A673 (cell line): ENCODE data around the gene KBTBD12. TPM values are rescaled to one million over a fixed set of nuclear protein-coding genes. Genes with fewer than 3 reads are reported as not detected.
"Not testable (repeated sequence)": the region's sequence is repeated elsewhere in the genome, so short reads cannot be mapped to it uniquely, and the experiment has no call there.

ENCODE experiments used
- BruUV-seq: library from RNA; stranded (reverse); fragments of 400-500 nt; replicated peaks from 2 replicates; lab custom pipeline; 2021; lab: Mats Ljungman, UMichigan
- CTCF ChIA-PET: fragments of 300-600 bp; sonication (Branson Sonifier 250); formaldehyde crosslinking; loops from one replicate; lab custom pipeline; 2022; ENCODE audit warnings: antibody characterized with exemption; lab: Charles Lee
- POLR2A ChIA-PET: fragments of 300-600 bp; sonication (Branson Sonifier 250); formaldehyde crosslinking; loops from one replicate; lab custom pipeline; 2022; ENCODE audit warnings: antibody characterized with exemption; ENCODE audit not compliant: low non-redundant PET; lab: Charles Lee
- DNase-seq: peaks from one replicate; pipeline ENCODE4 v3.0.0-alpha.2; 2015; ENCODE audit warnings: low spot score
- H3K27ac ChIP-seq: fragments of 200-600 bp; sonication (generic); 2 replicates; pipeline ENCODE4 v1.5.1; 2016; ENCODE audit warnings: mixed run types, low read depth, mild to moderate bottlenecking, mixed read lengths, antibody characterized with exemption, low read length; ENCODE audit not compliant: poor library complexity, severe bottlenecking
- H3K27me3 ChIP-seq: fragments of 200-600 bp; sonication (generic); replicated peaks from 2 replicates; pipeline ENCODE4 v1.6.1; 2017; ENCODE audit warnings: mixed run types, low read depth, mild to moderate bottlenecking, mixed read lengths, antibody characterized with exemption, low read length; ENCODE audit not compliant: insufficient read depth, poor library complexity
- H3K36me3 ChIP-seq: fragments of 200-600 bp; sonication (generic); 2 replicates; pipeline ENCODE4 v1.6.1; 2016; ENCODE audit warnings: mixed run types, mild to moderate bottlenecking, mixed read lengths, antibody characterized with exemption, low read length; ENCODE audit not compliant: insufficient read depth, poor library complexity, severe bottlenecking
- H3K4me1 ChIP-seq: fragments of 200-600 bp; sonication (generic); 2 replicates; pipeline ENCODE4 v1.6.1; 2017; ENCODE audit warnings: mixed run types, mild to moderate bottlenecking, mixed read lengths, antibody characterized with exemption, low read length; ENCODE audit not compliant: insufficient read depth, poor library complexity, severe bottlenecking
- H3K4me3 ChIP-seq: fragments of 200-600 bp; sonication (generic); 2 replicates; pipeline ENCODE4 v1.5.1; 2016; ENCODE audit warnings: low read depth, mixed run types, mild to moderate bottlenecking, mixed read lengths, low read length; ENCODE audit not compliant: poor library complexity, severe bottlenecking
- H3K9me3 ChIP-seq: fragments of 200-600 bp; sonication (generic); 2 replicates; pipeline ENCODE4 v1.6.1; 2016; ENCODE audit warnings: mixed run types, low read depth, mild to moderate bottlenecking, mixed read lengths, antibody characterized with exemption, low read length; ENCODE audit not compliant: poor library complexity, severe bottlenecking
- EZH2 ChIP-seq: fragments of 200-600 bp; sonication (generic); IDR thresholded peaks from 2 replicates; pipeline ENCODE4 v1.6.1; 2017; ENCODE audit warnings: borderline replicate concordance, low read depth, mild to moderate bottlenecking, mixed read lengths, antibody characterized with exemption, low read length; ENCODE audit not compliant: poor library complexity, severe bottlenecking
- intact Hi-C: fragments of 100-400 bp; cut with micrococcal nuclease; formaldehyde crosslinking; loops from one replicate; pipeline ENCODE4 v1.10.0; 2022; ENCODE audit not compliant: unreplicated experiment
- total RNA-seq: library from RNA; stranded (reverse); gene quantifications from 2 replicates; pipeline ENCODE4 v1.2.3, GENCODE V29; 2021
- TF ChIP-seq, protein P1 (sequence below): fragments of 300-800, 200-600 bp; sonication (generic); conservative IDR thresholded peaks from 2 replicates; pipeline ENCODE4 v1.5.1; 2017; ENCODE audit warnings: low read depth, mild to moderate bottlenecking, antibody characterized with exemption, low read length, moderate library complexity, mixed read lengths

Gene KBTBD12
- total RNA-seq, 1 experiment from 2014 or later, result not detected

DNA sequence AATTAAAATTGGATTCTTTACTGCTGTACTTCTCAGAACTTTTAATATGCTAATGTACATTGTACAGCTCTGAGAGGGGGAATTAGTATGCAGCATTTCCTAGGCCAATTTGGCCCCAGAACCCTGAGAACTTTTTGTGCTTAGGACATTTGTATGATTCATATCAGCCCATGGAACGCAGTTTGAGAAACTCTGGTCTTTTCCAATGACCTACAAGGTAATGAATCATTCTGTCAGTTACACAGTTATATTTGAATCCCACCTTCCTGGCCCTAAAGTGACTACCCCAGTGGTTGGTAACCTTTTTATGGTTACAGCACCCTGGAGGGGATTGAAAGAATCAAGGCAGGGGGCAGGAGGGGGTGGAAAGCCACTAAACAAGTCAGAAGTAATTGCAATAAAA, 25.6 kb upstream of the KBTBD12 start:
- Histone ChIP-seq H3K9me3 (no peaks in the 10 kb centered on the region), H3K27ac (no peak overlapping the region), H3K4me1 (no peaks in the 10 kb centered on the region), H3K36me3 (no peaks in the 10 kb centered on the region), H3K4me3 (no peak overlapping the region), H3K27me3 (peaks cover 2% of the 10 kb centered on the region)
- ChIA-PET POLR2A (no interaction called here), CTCF (interaction anchor here (0.7 kb wide), 1 partner anchor 234 kb away, joined by 3 read pairs; no protein-coding TSS in a partner anchor)
- no TSS peak for BruUV-seq
- intact Hi-C loops, result no loop called here
- TF ChIP-seq EZH2, result no peak
- TF ChIP-seq, protein P1, sequence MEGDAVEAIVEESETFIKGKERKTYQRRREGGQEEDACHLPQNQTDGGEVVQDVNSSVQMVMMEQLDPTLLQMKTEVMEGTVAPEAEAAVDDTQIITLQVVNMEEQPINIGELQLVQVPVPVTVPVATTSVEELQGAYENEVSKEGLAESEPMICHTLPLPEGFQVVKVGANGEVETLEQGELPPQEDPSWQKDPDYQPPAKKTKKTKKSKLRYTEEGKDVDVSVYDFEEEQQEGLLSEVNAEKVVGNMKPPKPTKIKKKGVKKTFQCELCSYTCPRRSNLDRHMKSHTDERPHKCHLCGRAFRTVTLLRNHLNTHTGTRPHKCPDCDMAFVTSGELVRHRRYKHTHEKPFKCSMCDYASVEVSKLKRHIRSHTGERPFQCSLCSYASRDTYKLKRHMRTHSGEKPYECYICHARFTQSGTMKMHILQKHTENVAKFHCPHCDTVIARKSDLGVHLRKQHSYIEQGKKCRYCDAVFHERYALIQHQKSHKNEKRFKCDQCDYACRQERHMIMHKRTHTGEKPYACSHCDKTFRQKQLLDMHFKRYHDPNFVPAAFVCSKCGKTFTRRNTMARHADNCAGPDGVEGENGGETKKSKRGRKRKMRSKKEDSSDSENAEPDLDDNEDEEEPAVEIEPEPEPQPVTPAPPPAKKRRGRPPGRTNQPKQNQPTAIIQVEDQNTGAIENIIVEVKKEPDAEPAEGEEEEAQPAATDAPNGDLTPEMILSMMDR, result no peak
- no peak for DNase-seq

DNA sequence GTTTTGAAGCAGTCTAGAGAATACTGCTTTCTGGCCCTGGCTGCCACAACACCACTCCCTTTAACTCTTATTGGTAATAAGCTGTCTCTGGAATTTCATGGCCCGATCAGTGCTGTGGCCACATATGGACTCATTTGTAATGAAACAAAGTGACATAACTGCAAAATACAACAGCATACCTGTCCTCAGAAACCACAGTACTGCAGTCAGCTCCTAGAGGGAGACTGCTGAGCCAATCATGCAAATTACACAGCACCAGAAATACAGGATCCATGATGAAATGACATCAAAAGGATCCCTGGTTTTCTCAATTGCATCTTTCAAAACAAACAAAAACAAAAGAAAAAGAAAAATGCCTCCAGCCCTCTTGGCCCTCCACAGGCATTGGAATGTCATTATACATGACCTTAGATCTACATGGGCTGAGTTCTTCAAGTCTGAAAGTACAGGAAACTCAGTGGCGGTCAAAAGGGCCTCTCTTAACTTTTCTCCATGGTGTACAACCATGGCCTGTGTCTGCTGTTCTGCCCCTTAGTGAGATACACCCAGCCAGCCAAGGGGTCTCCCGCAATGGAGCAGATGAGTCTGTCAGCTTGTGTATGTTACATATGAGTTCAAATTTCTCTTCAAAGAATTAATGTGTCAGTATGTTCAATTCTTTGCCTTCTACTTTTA, 24.9 kb upstream of the KBTBD12 start:
- intact Hi-C loops, result no loop called here
- no TSS peak for BruUV-seq
- no peak overlapping the region for H3K27ac ChIP-seq
- TF ChIP-seq, protein P1, result no peak
- no peak for TF ChIP-seq EZH2
- no peaks in the 10 kb centered on the region for H3K4me1 ChIP-seq
- H3K4me3 ChIP-seq, result no peak overlapping the region
- no peaks in the 10 kb centered on the region for H3K36me3 ChIP-seq
- H3K27me3 ChIP-seq, result no peaks in the 10 kb centered on the region
- DNase-seq, result no peak
- CTCF ChIA-PET, result interaction anchor here (0.7 kb wide), 1 partner anchor 234 kb away, joined by 3 read pairs; no protein-coding TSS in a partner anchor
- POLR2A ChIA-PET, result no interaction called here
- no peaks in the 10 kb centered on the region for H3K9me3 ChIP-seq

DNA sequence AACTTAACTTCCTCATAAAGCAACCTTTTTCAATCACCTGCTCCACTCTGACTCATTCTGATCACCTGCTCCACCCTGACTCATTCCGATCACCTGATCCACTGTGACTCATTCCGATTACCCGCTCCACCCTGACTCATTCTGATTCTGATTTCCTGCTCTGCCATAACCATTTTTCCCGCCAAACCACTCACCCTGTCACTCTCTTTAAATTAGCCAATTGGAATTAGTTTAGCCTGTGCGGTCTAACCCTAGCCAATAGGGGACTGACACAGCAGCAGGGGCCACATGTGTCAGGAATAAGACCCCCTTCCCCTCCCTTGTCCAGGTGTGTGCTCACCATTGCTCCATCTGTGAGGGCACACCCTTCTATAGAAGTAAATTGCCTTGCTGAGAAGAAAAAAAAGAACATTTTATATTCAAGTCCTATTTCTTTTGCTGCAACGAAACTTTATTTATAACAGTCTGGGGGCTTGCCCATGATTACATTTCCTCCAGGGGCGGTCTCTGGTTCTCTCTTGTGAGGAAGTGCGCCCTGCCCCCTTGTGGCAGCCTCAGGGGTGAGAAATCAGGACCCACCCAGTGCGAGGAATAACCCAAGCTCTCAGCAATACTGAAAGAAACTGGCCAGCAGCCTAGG, 24.3 kb upstream of the KBTBD12 start:
- BruUV-seq, POLR2A ChIA-PET, intact Hi-C loops, H3K4me1 ChIP-seq, CTCF ChIA-PET, H3K9me3 ChIP-seq, H3K27ac ChIP-seq, H3K4me3 ChIP-seq, H3K36me3 ChIP-seq, H3K27me3 ChIP-seq: not testable (repeated sequence)
- TF ChIP-seq, protein P1, result peak; percentile 52
- peak; percentile 46 for DNase-seq
